GM18502 (cell line): Measurements from ENCODE around the gene UMOD.

ENCODE experiments used
- ATAC-seq: cut with Tn5 transposase; IDR thresholded peaks from one replicate; pipeline ENCODE4 v1.9.1; 2021; ENCODE audit warnings: mild to moderate bottlenecking; ENCODE audit not compliant: unreplicated experiment, poor library complexity

Gene UMOD

GRCh38 chr16:20307240-20307671 lies 45.3 kb downstream of the UMOD start:
- ATAC-seq: no peak

- ATAC-seq: no peak
Measured at GRCh38 chr16:20306401-20306800, 46.1 kb downstream of the UMOD start.

- no peak for ATAC-seq
Measured at GRCh38 chr16:20303012-20303411, 49.5 kb downstream of the UMOD start.

- no peak for ATAC-seq
Measured at GRCh38 chr16:20302389-20302788, 50.1 kb downstream of the UMOD start.

- ATAC-seq: no peak
Measured at GRCh38 chr16:20301840-20302239, 50.7 kb downstream of the UMOD start.

- no peak for ATAC-seq
Measured at GRCh38 chr16:20300312-20301097, 52.0 kb downstream of the UMOD start.

GRCh38 chr16:20298452-20298851 lies 54.1 kb downstream of the UMOD start:
- ATAC-seq: no peak

GRCh38 chr16:20291208-20292206 lies 61.0 kb downstream of the UMOD start:
- ATAC-seq: no peak

- no peak for ATAC-seq
Measured at GRCh38 chr16:20289571-20289970, 62.9 kb downstream of the UMOD start.

- ATAC-seq: no peak
Measured at GRCh38 chr16:20285993-20286499, 66.5 kb downstream of the UMOD start.
